Endodermal cell (in vitro differentiated cells): ENCODE data around the gene CRABP2. TPM values are rescaled to one million over a fixed set of nuclear protein-coding genes. Genes with fewer than 3 reads are reported as not detected.
A peak's percentile ranks its signal among the peaks of the same experiment; 100 is the strongest.

Source experiments
- DNase-seq: peaks from one replicate; pipeline ENCODE4 v3.0.0-alpha.2; 2017
- H3K27ac ChIP-seq: 2 replicates; pipeline ENCODE4 v1.5.1; 2013; ENCODE audit warnings: mild to moderate bottlenecking, low read depth, low read length, moderate library complexity
- H3K27me3 ChIP-seq: 2 replicates; pipeline ENCODE4 v1.6.1; 2013; ENCODE audit warnings: mild to moderate bottlenecking, low read length, moderate library complexity; ENCODE audit not compliant: insufficient read depth, control insufficient read depth, poor library complexity, severe bottlenecking
- H3K36me3 ChIP-seq: 2 replicates; pipeline ENCODE4 v1.7.0; 2013; ENCODE audit warnings: mild to moderate bottlenecking, low read length, moderate library complexity; ENCODE audit not compliant: control insufficient read depth, insufficient read depth
- H3K4me1 ChIP-seq: one replicate; pipeline ENCODE4 v1.7.0; 2013; ENCODE audit warnings: low read length; ENCODE audit not compliant: control insufficient read depth, insufficient read depth
- H3K4me3 ChIP-seq: 2 replicates; pipeline ENCODE4 v1.5.1; 2013; ENCODE audit warnings: mild to moderate bottlenecking, low read length, moderate library complexity
- H3K9ac ChIP-seq: 2 replicates; pipeline ENCODE4 v1.6.1; 2013; ENCODE audit warnings: mild to moderate bottlenecking, low read length, moderate library complexity; ENCODE audit not compliant: poor library complexity, severe bottlenecking; ENCODE audit errors: extremely low read depth
- H3K9me3 ChIP-seq: 2 replicates; pipeline ENCODE4 v1.6.1; 2013; ENCODE audit warnings: mild to moderate bottlenecking, low read length, moderate library complexity; ENCODE audit not compliant: control insufficient read depth
- H3K27ac Mint-ChIP-seq: 2 replicates; pipeline ENCODE4 v1.8.0; 2020; ENCODE audit warnings: mixed read lengths
- H3K27me3 Mint-ChIP-seq: 2 replicates; pipeline ENCODE4 v1.8.0; 2021; ENCODE audit warnings: mild to moderate bottlenecking, mixed read lengths; ENCODE audit not compliant: insufficient read depth
- H3K36me3 Mint-ChIP-seq: 2 replicates; pipeline ENCODE4 v1.8.0; 2020; ENCODE audit warnings: low read depth, mixed read lengths
- H3K4me1 Mint-ChIP-seq: 2 replicates; pipeline ENCODE4 v1.8.0; 2020; ENCODE audit warnings: mixed read lengths
- H3K4me3 Mint-ChIP-seq: 2 replicates; pipeline ENCODE4 v1.8.0; 2020; ENCODE audit warnings: mild to moderate bottlenecking, moderate library complexity, mixed read lengths
- H3K9me3 Mint-ChIP-seq: 2 replicates; pipeline ENCODE4 v1.8.0; 2020; ENCODE audit warnings: mild to moderate bottlenecking, mixed read lengths
- WGBS, 2 experiments: methylation state at CpG; one replicate each; pipeline versions ENCODE4 v1.1.5 to v1.1.7; 2013; ENCODE audit warnings: missing lambda C conversion rate in 2 of 2, mixed read lengths in 1 of 2; ENCODE audit not compliant: insufficient coverage in 1 of 2, insufficient read length in 1 of 2; 5-methylcytosine and 5-hydroxymethylcytosine counted together
- total RNA-seq, 2 donors: library from RNA; stranded (reverse); fragmentation: NEBNext Ultra II Directional in 1 of 2; extraction: Animal tissue kit (Norgen Biotek cat#: 25700) in 1 of 2; gene quantifications; 2 replicates in 1 of 2; 3 replicates in 1 of 2; pipeline ENCODE4 v1.2.1, GENCODE V29; 2021
- TF ChIP-seq, protein P1 (sequence below): fragments of 200-600 bp; sonication (generic); conservative IDR thresholded peaks from 2 replicates; pipeline ENCODE4 v1.5.0; 2021; ENCODE audit warnings: antibody characterized with exemption, mild to moderate bottlenecking

CRABP2 gene
- total RNA-seq, 2 donors from 2014 or later = 243 to 780 TPM

DNA sequence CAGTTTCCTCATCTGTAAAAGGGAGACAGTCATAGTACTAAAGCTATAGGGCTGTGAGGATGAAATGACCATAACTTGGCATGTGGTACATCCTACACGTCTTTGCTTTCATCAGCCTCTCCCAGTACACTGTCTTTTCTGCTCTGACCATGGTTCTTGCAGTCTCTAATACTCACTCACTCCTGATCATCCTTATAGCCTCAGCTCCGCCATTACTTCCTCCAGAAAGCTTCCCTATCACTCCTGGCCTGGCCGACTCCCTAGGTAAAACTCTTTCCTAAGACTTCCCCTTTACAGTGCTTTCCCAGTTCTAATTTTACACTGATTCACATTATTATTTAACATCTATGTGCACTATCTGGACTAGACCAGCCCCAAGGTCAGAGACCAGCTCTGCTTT is 40.5 kb upstream of the CRABP2 start:
- peak overlapping the region; percentile 99 for H3K27ac Mint-ChIP-seq
- peaks cover 63% of the 10 kb centered on the region for H3K4me1 Mint-ChIP-seq
- no peak for DNase-seq
- TF ChIP-seq, protein P1, sequence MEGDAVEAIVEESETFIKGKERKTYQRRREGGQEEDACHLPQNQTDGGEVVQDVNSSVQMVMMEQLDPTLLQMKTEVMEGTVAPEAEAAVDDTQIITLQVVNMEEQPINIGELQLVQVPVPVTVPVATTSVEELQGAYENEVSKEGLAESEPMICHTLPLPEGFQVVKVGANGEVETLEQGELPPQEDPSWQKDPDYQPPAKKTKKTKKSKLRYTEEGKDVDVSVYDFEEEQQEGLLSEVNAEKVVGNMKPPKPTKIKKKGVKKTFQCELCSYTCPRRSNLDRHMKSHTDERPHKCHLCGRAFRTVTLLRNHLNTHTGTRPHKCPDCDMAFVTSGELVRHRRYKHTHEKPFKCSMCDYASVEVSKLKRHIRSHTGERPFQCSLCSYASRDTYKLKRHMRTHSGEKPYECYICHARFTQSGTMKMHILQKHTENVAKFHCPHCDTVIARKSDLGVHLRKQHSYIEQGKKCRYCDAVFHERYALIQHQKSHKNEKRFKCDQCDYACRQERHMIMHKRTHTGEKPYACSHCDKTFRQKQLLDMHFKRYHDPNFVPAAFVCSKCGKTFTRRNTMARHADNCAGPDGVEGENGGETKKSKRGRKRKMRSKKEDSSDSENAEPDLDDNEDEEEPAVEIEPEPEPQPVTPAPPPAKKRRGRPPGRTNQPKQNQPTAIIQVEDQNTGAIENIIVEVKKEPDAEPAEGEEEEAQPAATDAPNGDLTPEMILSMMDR = no peak
- H3K27me3 Mint-ChIP-seq = no peaks in the 10 kb centered on the region
- no peaks in the 10 kb centered on the region for H3K9me3 Mint-ChIP-seq
- peak overlapping the region; percentile 98 for H3K9ac ChIP-seq
- no peak overlapping the region for H3K27ac ChIP-seq
- H3K4me3 ChIP-seq = peak overlapping the region; percentile 84
- no peaks in the 10 kb centered on the region for H3K27me3 ChIP-seq
- no peaks in the 10 kb centered on the region for H3K9me3 ChIP-seq
- H3K36me3 Mint-ChIP-seq = peaks cover 34% of the 10 kb centered on the region
- H3K4me1 ChIP-seq = peaks cover 35% of the 10 kb centered on the region
- peak overlapping the region; percentile 88 for H3K4me3 Mint-ChIP-seq
- H3K36me3 ChIP-seq = peaks cover 62% of the 10 kb centered on the region
- 94 to 95% methylated on average over 3 of the region's 3 CpGs for WGBS, 2 experiments

- Histone ChIP-seq H3K9ac (no peak overlapping the region), H3K27me3 (no peaks in the 10 kb centered on the region), H3K36me3 (peaks cover 60% of the 10 kb centered on the region), H3K27ac (no peak overlapping the region), H3K4me1 (peaks cover 35% of the 10 kb centered on the region), H3K9me3 (no peaks in the 10 kb centered on the region), H3K4me3 (peak overlapping the region; percentile 84)
- no peak overlapping the region for H3K4me3 Mint-ChIP-seq
- TF ChIP-seq, protein P1 = no peak
- H3K36me3 Mint-ChIP-seq = peaks cover 34% of the 10 kb centered on the region
- DNase-seq = no peak
- H3K27me3 Mint-ChIP-seq = no peaks in the 10 kb centered on the region
- no peaks in the 10 kb centered on the region for H3K9me3 Mint-ChIP-seq
- 96 to 100% methylated on average over 6 to 14 of the region's 14 CpGs for WGBS, 2 experiments
- H3K27ac Mint-ChIP-seq = peak overlapping the region; percentile 99
- peaks cover 67% of the 10 kb centered on the region for H3K4me1 Mint-ChIP-seq
Observed at GRCh38 chr1:156744786-156745419, 39.5 kb upstream of the CRABP2 start.

- Mint-ChIP-seq H3K27ac (peak overlapping the region; percentile 99), H3K27me3 (no peaks in the 10 kb centered on the region), H3K36me3 (peaks cover 34% of the 10 kb centered on the region), H3K9me3 (no peaks in the 10 kb centered on the region), H3K4me3 (no peak overlapping the region), H3K4me1 (peaks cover 61% of the 10 kb centered on the region)
- no peak overlapping the region for H3K27ac ChIP-seq
- no peak overlapping the region for H3K9ac ChIP-seq
- DNase-seq = no peak
- H3K36me3 ChIP-seq = peaks cover 57% of the 10 kb centered on the region
- peaks cover 31% of the 10 kb centered on the region for H3K4me1 ChIP-seq
- H3K27me3 ChIP-seq = no peaks in the 10 kb centered on the region
- TF ChIP-seq, protein P1 = no peak
- H3K9me3 ChIP-seq = no peaks in the 10 kb centered on the region
- no peak overlapping the region for H3K4me3 ChIP-seq
- 93 to 100% methylated on average over 1 to 11 of the region's 12 CpGs for WGBS, 2 experiments
Observed at GRCh38 chr1:156744344-156744743, 39.0 kb upstream of the CRABP2 start.
